K562 (cell line): ENCODE data around the gene DTX2.
"Not testable (repeated sequence)": the region's sequence is repeated elsewhere in the genome, so short reads cannot be mapped to it uniquely, and the experiment has no call there.

ENCODE experiments used
- ATF1 ChIP-seq, 2 experiments: fragments of 450-650 bp in 1 of 2; IDR thresholded peaks; 2 replicates each; pipeline ENCODE4 v1.6.1; 2016; ENCODE audit warnings: missing compliant biosample characterization in 1 of 2, missing genetic modification characterization in 1 of 2
- EZH2 ChIP-seq: IDR thresholded peaks from 2 replicates; pipeline ENCODE4 v1.6.1; 2012; ENCODE audit warnings: low read depth, mild to moderate bottlenecking, inconsistent platforms, low read length, borderline replicate concordance
- HDAC6 ChIP-seq: IDR thresholded peaks from 2 replicates; pipeline ENCODE4 v1.6.1; 2012; ENCODE audit warnings: low read depth, mild to moderate bottlenecking, control low read depth, inconsistent platforms, low read length, moderate library complexity
- HOXB6 ChIP-seq: fragments of 250-450 bp; sonication (Bioruptor Pico); IDR thresholded peaks from 2 replicates; pipeline ENCODE4 v1.5.1; 2022; ENCODE audit warnings: mild to moderate bottlenecking, borderline replicate concordance
- MXI1 ChIP-seq: IDR thresholded peaks from 2 replicates; pipeline ENCODE4 v1.6.1; 2011; ENCODE audit warnings: low read depth, mild to moderate bottlenecking, improper control_type of control experiment, low read length
- POLR3A ChIP-seq: IDR thresholded peaks from 2 replicates; pipeline ENCODE4 v1.6.1; 2011; ENCODE audit warnings: borderline replicate concordance, mild to moderate bottlenecking, moderate library complexity; ENCODE audit not compliant: insufficient read length, insufficient read depth; ENCODE audit errors: extremely low read depth
- RNF2 ChIP-seq: sonication (generic); IDR thresholded peaks from 2 replicates; pipeline ENCODE4 v1.6.1; 2016
- SMC3 ChIP-seq: conservative IDR thresholded peaks from 2 replicates; pipeline ENCODE4 v1.6.1; 2011; ENCODE audit warnings: low read depth, low read length, improper control_type of control experiment; ENCODE audit not compliant: insufficient read depth
- XRCC4 ChIP-seq: IDR thresholded peaks from one replicate; pipeline ENCODE4 v1.6.1; 2011; ENCODE audit not compliant: insufficient read depth, insufficient read length; ENCODE audit errors: extremely low read depth
- ZEB2 ChIP-seq: fragments of 450-650 bp; IDR thresholded peaks from 2 replicates; pipeline ENCODE4 v1.6.1; 2016
- TF ChIP-seq, protein P1 (sequence below): IDR thresholded peaks from 2 replicates; pipeline ENCODE4 v1.6.1; 2016; ENCODE audit warnings: missing genetic modification characterization, missing compliant biosample characterization
- TF ChIP-seq, protein P2 (sequence below), 3 experiments: IDR thresholded peaks in 2 of 3; conservative IDR thresholded peaks in 1 of 3; 2 replicates each; pipeline ENCODE4 v1.5.1; 2011 to 2012; ENCODE audit warnings: low read length in 3 of 3, mild to moderate bottlenecking in 3 of 3, control low read depth in 2 of 3, improper control_type of control experiment in 1 of 3, inconsistent platforms in 1 of 3, low read depth in 1 of 3, mixed read lengths in 1 of 3, moderate library complexity in 1 of 3; ENCODE audit not compliant: insufficient read depth in 2 of 3

DNA sequence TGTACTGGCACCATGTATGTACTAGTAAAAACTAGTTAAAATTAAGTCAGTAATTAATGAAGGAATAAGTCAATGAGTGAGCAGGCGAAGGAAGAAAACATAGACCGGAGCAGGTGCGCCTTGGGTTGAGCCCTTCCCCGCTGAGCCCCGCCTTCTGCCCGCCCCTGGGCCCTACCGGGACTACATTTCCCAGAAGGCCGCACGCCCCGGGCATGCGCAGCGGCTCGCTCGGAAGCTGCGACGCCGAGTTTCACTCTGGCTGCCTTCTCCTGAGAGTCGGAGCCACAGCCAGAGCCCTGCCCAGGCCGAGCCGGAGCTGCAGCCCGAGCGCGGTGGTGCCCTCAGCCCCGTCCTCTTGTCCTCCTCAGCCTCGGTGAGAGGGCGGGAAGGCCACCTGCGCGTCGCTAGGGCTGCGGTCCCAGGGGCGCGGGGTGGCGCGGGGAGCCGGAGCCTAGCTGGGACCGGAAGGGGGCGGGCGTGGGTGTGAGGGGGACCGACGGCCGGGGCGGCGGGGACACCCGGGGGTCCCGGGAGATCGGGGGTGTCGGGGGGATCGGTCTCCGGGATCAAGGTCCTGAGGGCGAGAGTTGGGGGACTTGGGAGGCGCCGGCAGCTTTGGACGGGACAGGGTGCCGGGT is at the start of gene DTX2:
- TF ChIP-seq ZEB2; MXI1; ATF1 (CRISPR knock-in tag; IDR thresholded peaks at IDR 0.05); ATF1 (tag; IDR thresholded peaks at IDR 0.05); SMC3; HDAC6; RNF2; HOXB6 (CRISPR knock-in tag); EZH2; XRCC4; POLR3A: not testable (repeated sequence)
- TF ChIP-seq, protein P1, sequence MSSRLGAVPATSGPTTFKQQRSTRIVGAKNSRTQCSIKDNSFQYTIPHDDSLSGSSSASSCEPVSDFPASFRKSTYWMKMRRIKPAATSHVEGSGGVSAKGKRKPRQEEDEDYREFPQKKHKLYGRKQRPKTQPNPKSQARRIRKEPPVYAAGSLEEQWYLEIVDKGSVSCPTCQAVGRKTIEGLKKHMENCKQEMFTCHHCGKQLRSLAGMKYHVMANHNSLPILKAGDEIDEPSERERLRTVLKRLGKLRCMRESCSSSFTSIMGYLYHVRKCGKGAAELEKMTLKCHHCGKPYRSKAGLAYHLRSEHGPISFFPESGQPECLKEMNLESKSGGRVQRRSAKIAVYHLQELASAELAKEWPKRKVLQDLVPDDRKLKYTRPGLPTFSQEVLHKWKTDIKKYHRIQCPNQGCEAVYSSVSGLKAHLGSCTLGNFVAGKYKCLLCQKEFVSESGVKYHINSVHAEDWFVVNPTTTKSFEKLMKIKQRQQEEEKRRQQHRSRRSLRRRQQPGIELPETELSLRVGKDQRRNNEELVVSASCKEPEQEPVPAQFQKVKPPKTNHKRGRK (tag) = not testable (repeated sequence)
- TF ChIP-seq, protein P2, sequence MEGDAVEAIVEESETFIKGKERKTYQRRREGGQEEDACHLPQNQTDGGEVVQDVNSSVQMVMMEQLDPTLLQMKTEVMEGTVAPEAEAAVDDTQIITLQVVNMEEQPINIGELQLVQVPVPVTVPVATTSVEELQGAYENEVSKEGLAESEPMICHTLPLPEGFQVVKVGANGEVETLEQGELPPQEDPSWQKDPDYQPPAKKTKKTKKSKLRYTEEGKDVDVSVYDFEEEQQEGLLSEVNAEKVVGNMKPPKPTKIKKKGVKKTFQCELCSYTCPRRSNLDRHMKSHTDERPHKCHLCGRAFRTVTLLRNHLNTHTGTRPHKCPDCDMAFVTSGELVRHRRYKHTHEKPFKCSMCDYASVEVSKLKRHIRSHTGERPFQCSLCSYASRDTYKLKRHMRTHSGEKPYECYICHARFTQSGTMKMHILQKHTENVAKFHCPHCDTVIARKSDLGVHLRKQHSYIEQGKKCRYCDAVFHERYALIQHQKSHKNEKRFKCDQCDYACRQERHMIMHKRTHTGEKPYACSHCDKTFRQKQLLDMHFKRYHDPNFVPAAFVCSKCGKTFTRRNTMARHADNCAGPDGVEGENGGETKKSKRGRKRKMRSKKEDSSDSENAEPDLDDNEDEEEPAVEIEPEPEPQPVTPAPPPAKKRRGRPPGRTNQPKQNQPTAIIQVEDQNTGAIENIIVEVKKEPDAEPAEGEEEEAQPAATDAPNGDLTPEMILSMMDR (IDR thresholded peaks at IDR 0.05 in 2 of 3, conservative IDR thresholded peaks at IDR 0.05 in 1 of 3; ENCODE audit: insufficient read depth in 2 of 3, low read depth in 1 of 3, low read length in 3 of 3) = not testable (repeated sequence)
